AG20443 (cell line): ENCODE measurements around the gene ATP1B2.
A peak's percentile ranks its signal among the peaks of the same experiment; 100 is the strongest.
"Not testable (repeated sequence)": the region's sequence is repeated elsewhere in the genome, so short reads cannot be mapped to it uniquely, and the experiment has no call there.

Experiments used
- DNase-seq: peaks from one replicate; pipeline ENCODE4 v3.0.0; 2012; ENCODE audit warnings: low spot score, mixed read lengths

The ATP1B2 gene, protein sequence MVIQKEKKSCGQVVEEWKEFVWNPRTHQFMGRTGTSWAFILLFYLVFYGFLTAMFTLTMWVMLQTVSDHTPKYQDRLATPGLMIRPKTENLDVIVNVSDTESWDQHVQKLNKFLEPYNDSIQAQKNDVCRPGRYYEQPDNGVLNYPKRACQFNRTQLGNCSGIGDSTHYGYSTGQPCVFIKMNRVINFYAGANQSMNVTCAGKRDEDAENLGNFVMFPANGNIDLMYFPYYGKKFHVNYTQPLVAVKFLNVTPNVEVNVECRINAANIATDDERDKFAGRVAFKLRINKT

DNA sequence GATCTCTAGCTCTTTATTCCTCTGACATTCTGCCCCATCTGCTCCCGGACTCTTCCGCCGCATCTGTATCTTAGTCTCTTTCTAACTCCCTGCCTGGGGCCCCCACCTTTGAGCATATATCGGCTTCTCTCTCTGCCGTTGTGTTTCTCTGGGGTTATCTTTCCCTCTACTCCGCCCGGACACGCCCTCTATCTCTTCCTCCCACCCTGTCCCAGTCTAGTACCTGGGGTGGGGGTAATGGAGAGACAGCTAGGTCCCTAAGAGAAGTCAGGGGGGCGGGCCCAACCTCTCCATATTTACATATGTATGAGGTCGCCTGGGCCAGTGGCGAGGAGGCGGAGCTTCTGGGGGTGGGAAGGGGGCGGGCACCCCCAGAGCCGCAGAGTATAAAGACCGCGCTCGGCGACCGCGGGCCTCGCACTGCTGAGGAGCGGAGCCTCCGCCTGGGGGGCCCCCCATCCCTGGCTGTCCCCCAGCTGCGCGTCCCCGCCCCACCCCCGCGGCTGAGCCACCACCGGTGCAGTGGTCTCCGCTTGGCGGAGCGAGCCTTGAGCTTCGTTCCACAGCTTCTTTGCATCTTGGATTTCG, at the start of gene ATP1B2:
ATP1B2 (plus strand) TSS at position 418 of the 588 bp plus-strand sequence. CDS start 593 bp downstream, outside the sequence.
- peak; percentile 70 for DNase-seq

DNA sequence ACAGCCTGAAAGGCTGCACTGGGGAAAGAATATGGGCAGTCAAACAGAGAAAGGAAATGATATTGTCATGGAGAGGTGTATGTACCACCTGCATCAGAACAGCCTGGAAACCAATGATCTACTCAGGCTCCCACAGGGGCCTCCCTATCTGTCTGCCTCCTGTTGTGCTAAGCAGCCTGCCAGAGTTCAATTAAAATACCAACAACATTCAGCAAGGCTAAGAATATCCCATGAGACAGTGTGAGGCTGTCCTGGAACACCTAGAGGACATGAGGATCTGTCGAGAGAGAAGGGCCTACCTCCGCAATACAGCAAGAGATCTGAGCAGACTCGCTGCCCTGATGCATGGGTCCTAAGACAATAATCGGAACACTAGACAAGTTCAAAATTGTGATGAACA, 44.4 kb upstream of the ATP1B2 start:
- no peak for DNase-seq

DNA sequence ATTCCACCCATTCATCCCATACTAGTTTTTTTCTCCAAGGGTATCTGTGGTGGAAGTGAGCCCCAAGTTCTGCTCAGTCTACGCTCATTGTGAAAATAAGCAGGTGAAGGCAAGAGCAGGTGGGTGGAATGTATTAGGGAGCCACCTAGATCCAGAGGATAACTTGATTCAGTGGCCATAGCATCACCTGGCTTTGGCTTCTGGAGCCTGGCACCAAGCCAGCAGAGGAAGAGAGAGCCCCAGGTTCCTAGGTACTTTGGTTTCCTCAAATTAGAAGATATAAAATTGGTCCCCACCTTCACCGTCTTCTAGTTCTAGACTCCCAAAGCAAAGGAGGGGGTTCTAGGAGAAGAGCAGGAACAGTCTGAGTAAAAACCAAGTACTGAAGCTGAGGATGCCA, 40.1 kb upstream of the ATP1B2 start:
- no peak for DNase-seq

DNA sequence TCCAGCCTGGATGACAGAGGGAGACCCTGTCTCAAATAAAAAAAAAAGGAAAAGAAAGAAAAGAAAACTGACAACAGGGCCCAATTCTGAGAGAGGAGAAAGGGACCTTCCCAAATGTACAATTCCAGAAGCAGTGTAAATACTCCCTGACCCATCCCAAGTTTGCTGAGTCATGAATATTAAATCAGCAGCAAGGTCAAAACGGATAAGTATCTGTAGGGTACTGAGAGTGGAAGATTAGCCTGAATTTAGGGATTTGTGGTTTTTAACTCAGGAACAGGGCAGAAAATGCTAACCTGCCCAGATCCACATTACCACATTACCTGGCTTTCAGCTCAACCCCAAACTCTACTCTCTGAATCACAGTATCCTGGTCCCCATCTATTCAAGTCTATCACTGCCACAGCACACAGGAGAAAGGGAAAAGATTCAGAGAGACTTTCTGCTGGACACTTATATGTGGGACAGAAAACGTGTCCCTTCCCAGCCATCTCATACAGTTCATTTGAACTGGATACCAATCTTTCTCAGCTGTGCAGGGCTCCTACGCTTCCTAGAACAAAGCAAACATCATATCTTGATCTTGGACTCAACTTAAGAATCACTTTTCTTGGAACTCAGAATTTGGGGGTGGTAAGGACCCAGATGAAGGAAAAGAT, 39.0 kb upstream of the ATP1B2 start:
- no peak for DNase-seq

DNA sequence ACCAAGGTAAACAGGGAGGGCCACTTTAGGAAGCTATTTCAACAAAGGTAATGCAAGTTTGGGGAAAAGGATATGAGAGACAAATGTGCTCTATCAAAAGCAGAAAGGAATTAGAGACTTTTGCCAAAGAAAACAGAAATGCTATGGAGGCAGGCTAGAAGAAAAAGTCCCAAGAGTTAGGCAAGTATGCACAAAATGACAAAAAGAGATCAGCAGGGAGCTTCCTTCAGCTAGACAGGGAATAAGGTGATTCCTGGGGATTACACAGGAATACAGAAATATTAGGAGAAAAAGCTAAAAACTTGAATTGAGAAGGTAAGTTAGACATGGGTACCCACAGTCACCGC, 38.5 kb upstream of the ATP1B2 start:
- no peak for DNase-seq

DNA sequence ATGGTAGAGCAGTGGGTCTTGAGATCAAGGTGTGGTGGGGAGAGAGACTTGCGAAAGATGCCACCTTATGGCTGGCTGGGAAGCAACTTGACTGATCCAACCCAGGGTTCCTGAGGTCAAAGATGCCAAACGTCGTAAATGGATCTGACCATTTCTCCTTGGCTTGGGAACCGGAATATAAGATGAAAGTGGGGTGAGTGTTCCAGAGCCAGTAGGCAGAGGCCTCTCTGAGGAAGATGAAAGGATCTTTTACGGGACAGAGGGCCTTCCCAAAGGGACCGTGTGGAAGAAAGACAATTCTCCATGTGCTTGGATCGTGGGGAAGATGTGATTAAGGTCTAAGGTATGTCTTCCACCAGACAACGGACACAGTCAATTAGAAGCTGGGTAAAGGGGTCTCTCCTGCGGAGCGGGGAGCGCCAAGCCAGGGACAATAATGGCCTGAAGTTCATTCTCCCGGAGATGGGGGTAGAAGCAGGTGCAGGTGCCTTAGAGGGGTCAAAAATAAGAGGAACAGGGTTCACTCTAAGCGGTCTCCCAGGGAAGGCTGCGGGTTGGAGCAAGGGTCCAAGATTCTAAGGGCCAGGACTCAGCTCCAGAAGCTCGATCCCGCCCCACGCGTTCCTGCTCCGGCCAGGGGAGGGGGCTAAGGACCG, 36.8 kb upstream of the ATP1B2 start:
- peak; percentile 35 for DNase-seq

DNA sequence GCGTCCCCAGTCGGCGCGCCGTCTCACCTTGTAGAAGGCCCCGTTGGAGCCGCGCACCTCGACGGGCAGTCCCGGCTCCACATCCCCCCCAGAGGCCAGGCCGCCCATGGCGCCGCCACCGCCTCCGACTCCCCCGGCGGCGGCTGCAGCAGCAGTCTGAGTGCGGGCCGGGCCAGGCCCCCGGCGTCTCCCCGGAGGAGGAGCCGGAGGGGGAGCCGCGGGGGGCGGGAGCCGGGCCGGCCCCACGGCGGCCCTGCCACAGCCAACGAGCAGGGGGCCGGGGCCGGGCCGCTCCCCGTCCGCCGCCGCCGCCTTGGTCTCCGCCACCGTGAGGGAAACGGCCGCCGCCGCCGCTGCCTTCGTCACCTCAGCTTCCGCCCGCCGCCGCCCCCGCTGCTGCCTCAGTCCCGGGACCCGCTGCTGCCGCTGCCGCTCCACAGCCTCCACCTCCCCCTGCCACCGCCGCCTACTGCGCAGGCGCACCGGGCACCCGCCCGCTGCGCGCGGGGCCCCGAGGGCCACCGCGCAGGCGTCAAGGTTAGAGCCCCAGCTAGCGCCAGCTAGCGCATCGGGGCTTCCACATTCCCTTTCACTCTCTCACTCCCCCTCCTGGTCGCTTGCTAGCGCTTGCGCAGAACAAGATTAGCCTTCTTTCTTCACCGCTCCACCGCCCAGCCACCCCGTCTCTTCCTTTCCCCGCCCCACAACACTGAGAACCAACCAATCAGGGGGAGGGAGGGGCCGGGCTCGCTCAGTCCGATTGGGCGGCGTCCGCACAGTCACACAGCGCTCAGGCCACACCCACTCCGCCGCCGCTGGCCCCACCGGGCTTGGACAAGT, 36.1 kb upstream of the ATP1B2 start, which contains the start of gene FXR2:
FXR2 (minus strand) TSS at position 473 of the 840 bp plus-strand sequence; CDS start at position 108, 365 bp downstream.
- peak; percentile 100 for DNase-seq

DNA sequence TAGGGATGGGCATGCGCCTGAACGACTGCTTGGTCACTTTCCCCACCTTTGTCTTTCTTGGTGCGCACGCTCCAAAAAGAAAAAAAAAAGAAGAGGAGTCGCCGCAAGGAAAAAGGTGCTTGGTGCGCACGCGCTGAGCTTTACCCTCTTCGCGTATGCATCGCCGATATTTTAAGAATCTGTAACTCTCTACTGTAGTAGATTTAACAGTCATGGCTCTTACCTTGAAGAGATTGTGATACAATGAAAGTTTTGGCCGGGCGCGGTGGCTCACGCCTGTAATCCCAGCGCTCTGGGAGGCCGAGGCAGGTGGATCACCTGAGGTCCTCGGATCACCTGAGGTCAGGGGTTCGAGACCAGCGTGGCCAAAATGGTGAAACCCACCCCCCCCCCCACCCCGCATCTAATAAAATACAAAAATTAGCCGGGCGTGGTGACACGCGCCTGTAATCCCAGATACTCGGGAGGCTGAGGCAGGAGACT, 35.4 kb upstream of the ATP1B2 start:
- no peak for DNase-seq

DNA sequence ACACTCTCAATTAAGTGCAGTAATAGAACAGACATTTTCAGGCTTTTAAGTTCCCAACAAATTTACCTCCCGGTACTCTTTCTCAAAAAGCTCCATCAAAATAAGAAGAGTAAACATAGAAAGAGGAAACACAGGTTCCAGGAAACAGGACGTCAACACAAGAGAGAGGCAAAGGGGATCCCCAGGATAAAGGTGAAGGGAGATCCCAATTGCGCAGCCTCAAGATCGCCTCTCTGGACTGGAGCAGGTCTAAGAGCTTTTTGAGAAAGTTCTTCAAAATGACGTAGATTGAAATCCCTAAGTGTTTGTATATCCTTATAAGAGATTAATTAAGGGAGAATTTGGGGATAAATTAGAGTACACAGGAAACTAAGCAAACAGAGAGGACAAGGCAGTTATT, 32.1 kb upstream of the ATP1B2 start:
- no peak for DNase-seq

DNA sequence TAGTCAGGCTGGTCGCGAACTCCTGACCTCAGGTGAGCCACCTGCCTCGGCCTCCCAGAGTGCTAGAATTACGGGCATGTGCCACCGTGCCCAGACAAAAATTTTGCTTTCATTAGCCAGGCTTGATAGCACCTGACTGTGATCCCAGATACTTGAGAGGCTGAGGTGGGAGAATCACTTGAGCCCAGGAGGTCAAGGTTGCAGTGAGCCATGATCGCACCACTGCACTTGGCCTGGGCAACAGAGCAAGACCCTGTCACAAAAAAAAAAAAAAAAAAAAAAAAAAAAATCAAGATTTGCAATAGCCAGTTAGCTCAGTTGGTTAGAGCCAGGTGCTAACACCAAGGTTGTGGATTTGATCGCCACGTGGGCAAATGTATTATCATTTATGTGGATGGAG, 29.9 kb upstream of the ATP1B2 start:
- DNase-seq, result no peak

DNA sequence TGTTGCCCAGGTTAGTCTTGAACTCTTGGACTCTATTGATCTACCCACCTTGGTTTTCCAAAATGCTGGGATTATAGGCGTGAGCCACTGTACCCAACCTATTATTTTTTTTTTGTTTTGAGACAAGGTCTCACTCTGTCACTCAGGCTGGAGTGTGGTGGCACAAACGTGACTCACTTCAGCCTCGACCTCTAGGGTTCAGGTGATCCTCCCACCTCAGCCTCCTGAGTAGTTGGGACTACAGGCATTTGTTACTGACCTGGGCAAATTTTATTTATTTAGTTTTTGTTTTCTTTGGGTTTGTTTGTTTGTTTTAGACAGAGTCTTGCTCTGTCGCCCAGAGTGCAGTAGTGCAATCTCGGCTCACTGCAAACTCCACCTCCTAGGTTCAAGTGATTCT, 27.1 kb upstream of the ATP1B2 start:
- DNase-seq, result no peak

DNA sequence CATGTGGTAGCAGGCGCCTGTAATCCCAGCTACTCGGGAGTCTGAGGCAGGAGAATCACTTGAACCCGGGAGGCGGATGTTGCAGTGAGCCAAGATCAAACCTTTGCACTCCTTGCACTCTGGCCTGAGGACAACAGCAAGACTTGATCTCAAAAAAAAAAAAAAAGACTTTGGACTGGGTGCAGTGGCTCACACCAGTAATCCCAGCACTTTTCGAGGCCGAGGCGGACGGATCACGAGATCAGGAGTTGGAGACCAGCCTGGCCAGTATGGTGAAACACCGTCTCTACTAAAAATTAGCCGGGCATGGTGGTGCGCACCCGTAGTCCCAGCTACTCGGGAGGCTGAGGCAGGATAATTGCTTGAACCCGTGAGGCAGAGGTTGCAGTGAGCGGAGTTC, 25.0 kb upstream of the ATP1B2 start:
- DNase-seq, result not testable (repeated sequence)

DNA sequence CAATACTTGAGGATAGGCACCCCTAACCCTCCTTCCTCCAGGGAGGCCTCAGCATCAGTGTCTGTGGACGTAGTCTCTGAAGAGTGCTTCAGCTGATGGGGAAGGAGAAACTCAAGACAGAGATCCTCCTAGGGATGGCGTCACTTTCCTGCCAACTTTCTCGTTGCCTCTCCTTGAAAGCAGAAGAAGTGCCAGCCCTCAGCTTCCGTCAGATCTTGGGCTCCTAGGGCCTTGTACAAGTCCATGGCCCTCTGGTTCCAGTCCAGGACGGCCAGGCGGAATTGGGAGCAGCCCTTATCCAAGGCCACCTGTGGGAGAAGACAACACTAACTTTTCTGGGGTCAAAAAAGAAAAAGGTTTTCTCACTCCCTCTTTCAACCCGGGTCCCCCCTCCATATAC, 24.4 kb upstream of the ATP1B2 start:
- DNase-seq, result no peak

DNA sequence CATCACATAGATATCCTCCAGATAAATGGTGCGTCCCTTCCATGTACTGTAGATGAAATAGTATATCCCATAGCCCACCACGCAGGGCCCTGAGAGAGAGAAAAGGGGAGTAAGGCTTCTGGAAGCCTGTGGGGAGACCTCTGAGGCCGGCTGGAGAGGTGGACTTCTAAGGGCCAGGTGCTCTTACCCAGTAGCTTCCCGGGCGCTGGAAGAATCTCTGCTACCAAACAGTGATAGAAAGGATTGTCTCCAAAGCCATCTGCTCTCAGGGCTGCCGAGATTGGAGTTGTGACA, 23.8 kb upstream of the ATP1B2 start:
- DNase-seq, result peak; percentile 34

DNA sequence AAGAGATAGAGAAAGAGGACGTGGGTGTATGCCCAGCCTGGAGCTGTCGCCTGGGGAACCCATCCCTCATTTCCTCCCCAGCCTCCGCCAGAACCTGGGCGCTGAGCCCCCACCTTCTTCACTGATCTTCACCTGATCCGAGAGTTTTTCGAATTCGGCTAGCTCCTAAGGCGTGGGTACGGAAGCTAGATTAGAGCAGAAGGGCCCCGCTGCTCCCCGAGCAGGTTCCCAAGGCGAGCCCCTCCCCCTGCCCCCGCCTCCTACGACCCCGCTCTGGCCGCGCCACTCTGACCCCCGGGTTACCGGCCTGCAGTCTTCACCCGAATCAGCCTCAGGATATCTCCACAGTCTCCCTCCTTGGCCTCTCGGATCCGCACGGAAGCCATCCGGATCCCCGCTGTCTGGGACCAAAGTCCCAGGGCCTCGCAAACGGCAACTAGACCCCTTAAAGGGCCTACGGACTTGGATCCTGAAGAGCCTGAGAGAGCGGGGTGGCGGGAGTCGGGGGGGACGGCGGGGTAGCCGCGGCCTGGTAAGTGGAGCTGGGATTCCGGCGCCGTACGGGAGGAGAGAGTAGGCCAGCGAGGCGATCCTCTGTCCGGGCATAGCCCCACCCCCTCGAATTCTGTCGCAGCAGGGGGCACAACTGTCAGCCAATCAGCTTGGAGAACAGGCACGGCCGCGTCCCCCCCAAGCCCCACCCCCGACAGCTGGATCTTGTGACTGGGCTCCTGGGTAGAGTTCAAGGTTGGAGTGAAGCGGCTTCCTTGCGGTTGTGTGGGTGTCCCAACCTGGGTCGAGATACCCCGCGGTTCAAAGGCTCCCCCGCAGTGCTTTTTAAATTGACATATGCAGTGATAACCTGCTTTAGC, 23.2 kb upstream of the ATP1B2 start, which contains the start of gene SAT2:
SAT2 (minus strand) TSS at position 572 of the 872 bp plus-strand sequence; CDS start at position 386, 186 bp downstream.
- peak; percentile 99 for DNase-seq

DNA sequence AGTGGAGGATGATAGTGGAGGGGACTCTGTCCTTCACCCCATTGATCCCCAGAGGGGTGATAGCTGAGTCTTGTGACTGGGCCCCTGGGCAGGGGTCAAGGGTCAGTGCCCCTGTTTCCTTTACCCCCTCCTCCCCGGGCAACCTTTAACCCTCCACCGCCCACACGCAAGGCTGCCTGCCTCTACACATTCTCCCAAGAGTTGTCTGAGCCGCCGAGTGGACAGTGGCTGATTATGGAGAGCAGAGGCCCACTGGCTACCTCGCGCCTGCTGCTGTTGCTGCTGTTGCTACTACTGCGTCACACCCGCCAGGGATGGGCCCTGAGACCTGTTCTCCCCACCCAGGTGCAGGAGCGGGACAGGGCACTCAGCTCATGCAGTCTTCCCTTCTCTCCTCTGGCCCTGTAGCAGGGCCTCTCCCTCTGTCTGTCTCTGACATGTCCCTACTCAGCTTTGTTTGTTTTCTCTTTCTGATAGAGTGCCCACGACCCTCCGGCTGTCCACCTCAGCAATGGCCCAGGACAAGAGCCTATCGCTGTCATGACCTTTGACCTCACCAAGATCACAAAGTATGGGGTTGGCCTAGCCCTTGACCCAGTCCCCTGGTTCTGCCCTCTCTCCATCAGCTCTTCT, 20.7 kb upstream of the ATP1B2 start, which contains the start of gene SHBG:
SHBG (plus strand) TSS at position 197 of the 633 bp plus-strand sequence; CDS start at position 235, 38 bp downstream.
- no peak for DNase-seq

DNA sequence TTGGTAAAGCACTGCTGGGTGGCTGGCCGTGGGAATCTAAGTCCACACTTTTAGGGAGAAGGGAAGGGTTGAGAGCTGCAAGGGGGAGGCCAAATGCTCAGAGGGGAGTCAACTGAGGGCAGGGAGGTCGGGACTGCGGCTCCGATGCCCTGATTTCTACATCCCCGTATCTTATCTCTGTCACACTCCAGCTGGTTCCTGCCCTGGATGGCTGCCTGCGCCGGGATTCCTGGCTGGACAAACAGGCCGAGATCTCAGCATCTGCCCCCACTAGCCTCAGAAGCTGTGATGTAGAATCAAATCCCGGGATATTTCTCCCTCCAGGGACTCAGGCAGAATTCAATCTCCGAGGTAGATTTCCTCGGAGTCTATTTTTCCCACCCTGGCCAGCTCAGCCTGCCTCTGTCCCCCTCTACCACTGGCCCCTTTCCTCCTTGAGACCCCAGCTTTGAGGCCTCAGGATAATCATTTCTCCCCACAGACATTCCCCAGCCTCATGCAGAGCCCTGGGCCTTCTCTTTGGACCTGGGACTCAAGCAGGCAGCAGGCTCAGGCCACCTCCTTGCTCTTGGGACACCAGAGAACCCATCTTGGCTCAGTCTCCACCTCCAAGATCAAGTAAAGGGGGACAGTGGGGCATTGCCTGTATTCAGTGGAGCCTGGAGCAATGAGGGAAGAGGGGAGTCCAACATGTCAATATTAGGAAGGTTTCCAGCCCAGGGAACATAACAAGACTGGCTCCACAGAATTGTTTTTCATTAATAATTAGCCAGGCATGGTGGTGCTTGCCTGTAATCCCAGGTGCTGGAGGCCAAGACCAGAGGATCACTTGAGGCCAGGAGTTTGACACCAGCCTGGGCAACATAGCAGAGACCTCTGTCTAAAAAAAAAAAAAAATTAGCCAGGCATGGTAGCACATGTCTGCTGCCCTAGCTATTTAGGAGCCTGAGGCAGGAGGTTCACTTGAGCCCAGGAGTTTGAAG, 19.0 kb upstream of the ATP1B2 start:
- no peak for DNase-seq

DNA sequence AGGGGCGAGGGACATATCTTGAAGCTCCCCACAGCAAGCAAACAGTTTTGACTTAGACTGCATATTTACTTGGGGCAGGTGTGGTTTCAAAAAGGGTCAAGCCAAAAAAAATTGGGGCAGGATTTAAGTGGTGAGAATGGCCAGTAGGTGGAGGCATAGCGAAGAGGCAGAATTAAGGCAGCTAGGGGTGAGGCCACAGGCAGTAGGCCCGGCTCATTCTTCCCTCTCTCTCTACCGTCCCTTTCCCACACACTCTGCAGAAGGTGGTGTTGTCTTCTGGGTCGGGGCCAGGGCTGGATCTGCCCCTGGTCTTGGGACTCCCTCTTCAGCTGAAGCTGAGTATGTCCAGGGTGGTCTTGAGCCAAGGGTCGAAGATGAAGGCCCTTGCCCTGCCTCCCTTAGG, 18.2 kb upstream of the ATP1B2 start:
- DNase-seq, result peak; percentile 84

DNA sequence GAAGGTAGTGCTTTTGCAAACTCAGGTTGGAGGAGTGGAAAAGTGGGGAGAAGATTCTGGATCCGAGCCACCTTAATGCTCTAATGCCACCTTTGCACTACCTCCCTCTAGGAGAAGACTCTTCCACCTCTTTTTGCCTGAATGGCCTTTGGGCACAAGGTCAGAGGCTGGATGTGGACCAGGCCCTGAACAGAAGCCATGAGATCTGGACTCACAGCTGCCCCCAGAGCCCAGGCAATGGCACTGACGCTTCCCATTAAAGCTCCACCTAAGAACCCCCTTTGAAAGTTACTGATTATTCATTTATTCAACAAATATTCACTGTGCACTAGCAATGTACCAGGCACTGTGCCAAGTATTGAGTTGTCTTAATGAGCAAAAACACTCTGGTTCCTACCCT, 17.6 kb upstream of the ATP1B2 start:
- no peak for DNase-seq
